ENCODE results near the gene HADHB. TPM values are rescaled to one million over a fixed set of nuclear protein-coding genes. Genes with fewer than 3 reads are reported as not detected.

The HADHB gene
- total and polyA plus RNA-seq, 2 of the 13 experiments (the other 11 are each of a cell fraction or from before 2014, with no cell fraction given) = 112 to 238 TPM

DNA sequence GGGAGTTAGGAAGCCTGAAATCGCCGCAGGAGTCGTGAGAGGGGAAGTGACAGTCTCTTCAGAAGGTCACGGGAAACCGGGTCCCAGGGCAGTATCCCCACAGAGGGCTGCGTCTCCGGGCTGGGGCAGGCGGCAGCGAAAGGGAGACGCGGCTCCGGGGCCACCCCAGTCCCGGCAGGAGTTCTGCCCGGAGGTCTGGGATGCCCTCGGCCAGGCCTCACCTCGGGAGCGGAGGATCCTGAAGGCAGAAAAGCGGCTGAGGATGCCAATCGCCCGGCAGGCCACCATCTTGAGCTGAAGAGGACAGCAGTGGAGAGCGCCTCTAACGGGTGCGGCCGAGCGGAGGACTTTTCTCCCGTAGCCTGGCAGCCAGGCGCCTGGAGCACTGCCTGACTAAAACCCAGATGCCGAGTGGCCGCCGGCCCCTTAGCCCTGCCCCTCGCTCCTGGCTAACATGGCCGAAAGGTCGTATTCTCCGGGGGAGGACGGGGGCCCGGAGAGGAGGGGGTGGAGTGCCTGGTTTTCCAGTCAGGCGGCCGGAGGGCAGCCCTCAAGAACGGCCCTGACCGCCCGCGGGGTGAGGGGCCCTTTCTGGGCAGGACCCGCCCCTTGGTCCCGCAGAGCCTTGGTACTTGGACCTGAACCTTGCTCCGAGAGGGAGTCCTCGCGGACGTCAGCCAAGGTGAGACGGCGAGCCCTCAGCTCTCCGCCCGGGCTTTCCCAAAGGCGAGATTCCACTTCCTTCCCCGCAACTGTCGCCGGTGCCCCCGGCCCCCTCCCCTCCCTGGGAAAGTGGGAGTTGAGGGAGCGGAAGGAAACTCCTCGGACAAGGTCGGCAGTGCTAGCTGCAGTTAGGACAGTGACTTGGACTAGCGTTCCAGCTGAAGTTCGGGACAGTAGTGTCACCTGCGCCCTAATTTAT is at the start of gene HADHB, which contains the start of gene HADHA (continued):
- TF ChIP-seq GFI1 (CRISPR knock-in tag; IDR thresholded peaks at IDR 0.05; ENCODE audit: borderline replicate concordance) = peak; percentile 78; the same call in 1 of the 2 replicates
- TF ChIP-seq, protein P1, sequence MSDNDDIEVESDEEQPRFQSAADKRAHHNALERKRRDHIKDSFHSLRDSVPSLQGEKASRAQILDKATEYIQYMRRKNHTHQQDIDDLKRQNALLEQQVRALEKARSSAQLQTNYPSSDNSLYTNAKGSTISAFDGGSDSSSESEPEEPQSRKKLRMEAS (IDR thresholded peaks at IDR 0.05) = peak; percentile 83
- peak; percentile 35 for TF ChIP-seq ZNF788 (CRISPR knock-in tag; IDR thresholded peaks at IDR 0.05; ENCODE audit: borderline replicate concordance)
- peak; percentile 62 for TF ChIP-seq HNRNPL (IDR thresholded peaks at IDR 0.05; ENCODE audit: low read depth, low read length)
- peak; percentile 83 for TF ChIP-seq HOXA3 (CRISPR knock-in tag; IDR thresholded peaks at IDR 0.05)
- TF ChIP-seq NR2F1 (CRISPR knock-in tag; IDR thresholded peaks at IDR 0.05) = peak; percentile 23 to 81; a peak in 2 of 4 replicates
- TF ChIP-seq CENPT (CRISPR knock-in tag; IDR thresholded peaks at IDR 0.05; ENCODE audit: low read depth) = no peak
- TF ChIP-seq, protein P2, sequence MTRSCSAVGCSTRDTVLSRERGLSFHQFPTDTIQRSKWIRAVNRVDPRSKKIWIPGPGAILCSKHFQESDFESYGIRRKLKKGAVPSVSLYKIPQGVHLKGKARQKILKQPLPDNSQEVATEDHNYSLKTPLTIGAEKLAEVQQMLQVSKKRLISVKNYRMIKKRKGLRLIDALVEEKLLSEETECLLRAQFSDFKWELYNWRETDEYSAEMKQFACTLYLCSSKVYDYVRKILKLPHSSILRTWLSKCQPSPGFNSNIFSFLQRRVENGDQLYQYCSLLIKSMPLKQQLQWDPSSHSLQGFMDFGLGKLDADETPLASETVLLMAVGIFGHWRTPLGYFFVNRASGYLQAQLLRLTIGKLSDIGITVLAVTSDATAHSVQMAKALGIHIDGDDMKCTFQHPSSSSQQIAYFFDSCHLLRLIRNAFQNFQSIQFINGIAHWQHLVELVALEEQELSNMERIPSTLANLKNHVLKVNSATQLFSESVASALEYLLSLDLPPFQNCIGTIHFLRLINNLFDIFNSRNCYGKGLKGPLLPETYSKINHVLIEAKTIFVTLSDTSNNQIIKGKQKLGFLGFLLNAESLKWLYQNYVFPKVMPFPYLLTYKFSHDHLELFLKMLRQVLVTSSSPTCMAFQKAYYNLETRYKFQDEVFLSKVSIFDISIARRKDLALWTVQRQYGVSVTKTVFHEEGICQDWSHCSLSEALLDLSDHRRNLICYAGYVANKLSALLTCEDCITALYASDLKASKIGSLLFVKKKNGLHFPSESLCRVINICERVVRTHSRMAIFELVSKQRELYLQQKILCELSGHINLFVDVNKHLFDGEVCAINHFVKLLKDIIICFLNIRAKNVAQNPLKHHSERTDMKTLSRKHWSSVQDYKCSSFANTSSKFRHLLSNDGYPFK (CRISPR knock-in tag; IDR thresholded peaks at IDR 0.05; ENCODE audit: borderline replicate concordance) = peak; percentile 83; the same call in 1 of the 2 replicates
- peak; percentile 93 for TF ChIP-seq TP53 (CRISPR knock-in tag; conservative IDR thresholded peaks at IDR 0.05)
- TF ChIP-seq ZNF891 (CRISPR knock-in tag; IDR thresholded peaks at IDR 0.05) = peak; percentile 80; the same call in 1 of the 2 replicates
- no peak for TF ChIP-seq TMF1 (CRISPR knock-in tag; IDR thresholded peaks at IDR 0.05; ENCODE audit: low read depth)
- TF ChIP-seq, protein P3, sequence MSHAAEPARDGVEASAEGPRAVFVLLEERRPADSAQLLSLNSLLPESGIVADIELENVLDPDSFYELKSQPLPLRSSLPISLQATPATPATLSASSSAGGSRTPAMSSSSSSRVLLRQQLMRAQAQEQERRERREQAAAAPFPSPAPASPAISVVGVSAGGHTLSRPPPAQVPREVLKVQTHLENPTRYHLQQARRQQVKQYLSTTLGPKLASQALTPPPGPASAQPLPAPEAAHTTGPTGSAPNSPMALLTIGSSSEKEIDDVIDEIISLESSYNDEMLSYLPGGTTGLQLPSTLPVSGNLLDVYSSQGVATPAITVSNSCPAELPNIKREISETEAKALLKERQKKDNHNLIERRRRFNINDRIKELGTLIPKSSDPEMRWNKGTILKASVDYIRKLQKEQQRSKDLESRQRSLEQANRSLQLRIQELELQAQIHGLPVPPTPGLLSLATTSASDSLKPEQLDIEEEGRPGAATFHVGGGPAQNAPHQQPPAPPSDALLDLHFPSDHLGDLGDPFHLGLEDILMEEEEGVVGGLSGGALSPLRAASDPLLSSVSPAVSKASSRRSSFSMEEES (CRISPR knock-in tag; IDR thresholded peaks at IDR 0.05) = peak; percentile 85
- peak; percentile 87 for TF ChIP-seq ZNF17 (CRISPR knock-in tag; IDR thresholded peaks at IDR 0.05)
- TF ChIP-seq, protein P4, sequence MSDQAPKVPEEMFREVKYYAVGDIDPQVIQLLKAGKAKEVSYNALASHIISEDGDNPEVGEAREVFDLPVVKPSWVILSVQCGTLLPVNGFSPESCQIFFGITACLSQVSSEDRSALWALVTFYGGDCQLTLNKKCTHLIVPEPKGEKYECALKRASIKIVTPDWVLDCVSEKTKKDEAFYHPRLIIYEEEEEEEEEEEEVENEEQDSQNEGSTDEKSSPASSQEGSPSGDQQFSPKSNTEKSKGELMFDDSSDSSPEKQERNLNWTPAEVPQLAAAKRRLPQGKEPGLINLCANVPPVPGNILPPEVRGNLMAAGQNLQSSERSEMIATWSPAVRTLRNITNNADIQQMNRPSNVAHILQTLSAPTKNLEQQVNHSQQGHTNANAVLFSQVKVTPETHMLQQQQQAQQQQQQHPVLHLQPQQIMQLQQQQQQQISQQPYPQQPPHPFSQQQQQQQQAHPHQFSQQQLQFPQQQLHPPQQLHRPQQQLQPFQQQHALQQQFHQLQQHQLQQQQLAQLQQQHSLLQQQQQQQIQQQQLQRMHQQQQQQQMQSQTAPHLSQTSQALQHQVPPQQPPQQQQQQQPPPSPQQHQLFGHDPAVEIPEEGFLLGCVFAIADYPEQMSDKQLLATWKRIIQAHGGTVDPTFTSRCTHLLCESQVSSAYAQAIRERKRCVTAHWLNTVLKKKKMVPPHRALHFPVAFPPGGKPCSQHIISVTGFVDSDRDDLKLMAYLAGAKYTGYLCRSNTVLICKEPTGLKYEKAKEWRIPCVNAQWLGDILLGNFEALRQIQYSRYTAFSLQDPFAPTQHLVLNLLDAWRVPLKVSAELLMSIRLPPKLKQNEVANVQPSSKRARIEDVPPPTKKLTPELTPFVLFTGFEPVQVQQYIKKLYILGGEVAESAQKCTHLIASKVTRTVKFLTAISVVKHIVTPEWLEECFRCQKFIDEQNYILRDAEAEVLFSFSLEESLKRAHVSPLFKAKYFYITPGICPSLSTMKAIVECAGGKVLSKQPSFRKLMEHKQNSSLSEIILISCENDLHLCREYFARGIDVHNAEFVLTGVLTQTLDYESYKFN (CRISPR knock-in tag; conservative IDR thresholded peaks at IDR 0.05) = peak; percentile 85
- peak; percentile 66 for TF ChIP-seq HCFC1 (IDR thresholded peaks at IDR 0.05; ENCODE audit: low read depth, low read length)
- TF ChIP-seq KAT8 (CRISPR knock-in tag; IDR thresholded peaks at IDR 0.05) = peak; percentile 91
- TF ChIP-seq, protein P5, sequence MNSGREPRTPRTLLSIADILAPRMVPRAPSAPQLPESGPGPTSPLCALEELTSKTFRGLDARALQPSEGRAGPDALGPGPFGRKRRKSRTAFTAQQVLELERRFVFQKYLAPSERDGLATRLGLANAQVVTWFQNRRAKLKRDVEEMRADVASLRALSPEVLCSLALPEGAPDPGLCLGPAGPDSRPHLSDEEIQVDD (CRISPR knock-in tag; IDR thresholded peaks at IDR 0.05; ENCODE audit: borderline replicate concordance) = no peak
- peak; percentile 41; the same call in 1 of the 2 replicates for TF ChIP-seq NFYB (CRISPR knock-in tag; IDR thresholded peaks at IDR 0.05)
